Uterus (tissue), 2 donors: ENCODE results near the gene PNPLA8.

ENCODE experiments used
- CTCF ChIP-seq, 4 experiments: fragments of 200-600 bp in 2 of 4; fragments of 450-650 bp in 2 of 4; sonication (generic) in 2 of 4; IDR thresholded peaks; one replicate each; pipeline ENCODE4 v1.5.1; 2016 to 2019; ENCODE audit warnings: antibody characterized with exemption in 4 of 4, mild to moderate bottlenecking in 2 of 4, moderate library complexity in 1 of 4
- POLR2A ChIP-seq, 2 donors: fragments of 450-650 bp; IDR thresholded peaks; one replicate each; pipeline ENCODE4 v1.6.1; 2016; ENCODE audit warnings: antibody characterized with exemption in 2 of 2, mild to moderate bottlenecking in 1 of 2, moderate library complexity in 1 of 2

- TF ChIP-seq POLR2A (IDR thresholded peaks at IDR 0.05): no peak
- TF ChIP-seq CTCF (IDR thresholded peaks at IDR 0.05): no peak
Observed at GRCh38 chr7:108463613-108464012, 62.3 kb downstream of the PNPLA8 start.
